ENCODE data around the gene INPP1. TPM values are rescaled to one million over a fixed set of nuclear protein-coding genes. Genes with fewer than 3 reads are reported as not detected.

Gene INPP1
- total RNA-seq, 1 donor from 2014 or later, result 11.7 TPM

DNA sequence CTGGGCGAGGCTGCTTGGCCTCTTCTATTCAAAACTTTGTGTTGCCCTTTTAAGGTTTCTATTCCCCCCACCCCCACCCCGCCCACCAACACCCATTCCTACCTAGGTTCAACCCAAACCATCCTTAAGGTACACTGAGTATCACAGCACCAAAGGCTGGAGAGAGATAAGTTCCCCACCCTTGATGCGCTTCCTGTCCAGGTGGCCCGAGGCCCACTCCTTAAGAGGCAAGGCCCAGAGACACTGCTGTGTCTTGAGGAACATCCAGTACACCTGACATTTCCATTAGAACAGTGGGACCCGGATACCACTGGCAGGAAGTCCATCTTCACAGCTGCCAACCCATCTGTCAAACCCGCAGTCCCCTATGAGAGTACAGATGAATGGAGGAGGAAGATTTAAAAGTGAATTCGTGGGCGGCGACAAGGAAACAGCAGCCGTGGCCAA lies 277 bp upstream of the INPP1 start:
- no peak for DNase-seq (ENCODE audit: low spot score)
- no peak for TF ChIP-seq CTCF (IDR thresholded peaks at IDR 0.05; ENCODE audit: unreplicated experiment)
- Mint-ChIP-seq H3K9me3 (ENCODE audit: unreplicated experiment) (no peaks in the 10 kb centered on the region), H3K27me3 (ENCODE audit: unreplicated experiment) (peaks cover 2% of the 10 kb centered on the region), H3K4me1 (ENCODE audit: unreplicated experiment) (peaks cover 7% of the 10 kb centered on the region), H3K36me3 (ENCODE audit: low read depth, unreplicated experiment) (no peaks in the 10 kb centered on the region), H3K4me3 (ENCODE audit: unreplicated experiment) (peak overlapping the region; percentile 88), H3K27ac (ENCODE audit: unreplicated experiment) (peak overlapping the region; percentile 74)

- Mint-ChIP-seq H3K4me1 (ENCODE audit: unreplicated experiment) (peaks cover 7% of the 10 kb centered on the region), H3K36me3 (ENCODE audit: low read depth, unreplicated experiment) (no peaks in the 10 kb centered on the region), H3K27me3 (ENCODE audit: unreplicated experiment) (peaks cover 2% of the 10 kb centered on the region), H3K4me3 (ENCODE audit: unreplicated experiment) (peak overlapping the region; percentile 87), H3K9me3 (ENCODE audit: unreplicated experiment) (no peaks in the 10 kb centered on the region), H3K27ac (ENCODE audit: unreplicated experiment) (peak overlapping the region; percentile 65)
- DNase-seq (ENCODE audit: low spot score), result no peak
- TF ChIP-seq CTCF (IDR thresholded peaks at IDR 0.05; ENCODE audit: unreplicated experiment), result no peak
Observed at GRCh38 chr2:190344276-190344827, 963 bp downstream of the INPP1 start.

- Mint-ChIP-seq H3K4me3 (ENCODE audit: unreplicated experiment) (no peak overlapping the region), H3K36me3 (ENCODE audit: low read depth, unreplicated experiment) (no peaks in the 10 kb centered on the region), H3K27ac (ENCODE audit: unreplicated experiment) (no peak overlapping the region), H3K9me3 (ENCODE audit: unreplicated experiment) (no peaks in the 10 kb centered on the region), H3K27me3 (ENCODE audit: unreplicated experiment) (peaks cover 2% of the 10 kb centered on the region), H3K4me1 (ENCODE audit: unreplicated experiment) (peaks cover 6% of the 10 kb centered on the region)
- TF ChIP-seq CTCF (IDR thresholded peaks at IDR 0.05; ENCODE audit: unreplicated experiment), result no peak
- no peak for DNase-seq (ENCODE audit: low spot score)
Observed at GRCh38 chr2:190350371-190350770, 7.0 kb downstream of the INPP1 start.

GRCh38 chr2:190351955-190352354 lies 8.6 kb downstream of the INPP1 start:
- H3K27ac Mint-ChIP-seq (ENCODE audit: unreplicated experiment), result no peak overlapping the region
- H3K4me3 Mint-ChIP-seq (ENCODE audit: unreplicated experiment), result no peak overlapping the region
- peaks cover 6% of the 10 kb centered on the region for H3K4me1 Mint-ChIP-seq (ENCODE audit: unreplicated experiment)

More at GRCh38 chr2:190351955-190352354, 8.6 kb downstream of the INPP1 start:
- TF ChIP-seq CTCF (IDR thresholded peaks at IDR 0.05; ENCODE audit: unreplicated experiment), result no peak
- H3K9me3 Mint-ChIP-seq (ENCODE audit: unreplicated experiment), result no peaks in the 10 kb centered on the region
- peaks cover 2% of the 10 kb centered on the region for H3K27me3 Mint-ChIP-seq (ENCODE audit: unreplicated experiment)
- no peak for DNase-seq (ENCODE audit: low spot score)
- no peaks in the 10 kb centered on the region for H3K36me3 Mint-ChIP-seq (ENCODE audit: low read depth, unreplicated experiment)

All from endothelial cell (in vitro differentiated cells).